ENCODE results near the gene JAKMIP2. TPM values are rescaled to one million over a fixed set of nuclear protein-coding genes. Genes with fewer than 3 reads are reported as not detected.

The JAKMIP2 gene
- total RNA-seq, 1 experiment from 2014 or later, result 6.4 TPM

- Mint-ChIP-seq H3K4me1 (peaks cover 0 to 3% of the 10 kb centered on the region in 2 experiments; a peak in 1 of 4 replicates), H3K27me3 (ENCODE audit: low read depth) (no peaks in the 10 kb centered on the region), H3K9me3 (no peaks in the 10 kb centered on the region), H3K36me3 (ENCODE audit: insufficient read depth in 1 of 3, low read depth in 3 of 3) (peaks cover 0 to under 1% (median 0%) of the 10 kb centered on the region in 3 experiments; a peak in 1 of 7 replicates), H3K4me3 (no peak overlapping the region), H3K27ac (no peak overlapping the region)
- WGBS (ENCODE audit: extremely low coverage, insufficient read length, low lambda C conversion rate), result no CpG with 5 or more reads among the region's 5 CpGs
- Histone ChIP-seq H4K91ac (ENCODE audit: insufficient read length, low read depth, low read length) (no peak overlapping the region), H2BK12ac (ENCODE audit: insufficient read length, low read depth, low read length) (no peak overlapping the region), H3K4me2 (ENCODE audit: insufficient read depth, insufficient read length, low read length) (no peak overlapping the region), H3K14ac (ENCODE audit: insufficient read depth, low read length) (no peak overlapping the region), H4K5ac (ENCODE audit: insufficient read length, low read depth, low read length) (no peak overlapping the region), H4K20me1 (ENCODE audit: control insufficient read depth, insufficient read depth, insufficient read length) (no peaks in the 10 kb centered on the region), H3K56ac (ENCODE audit: insufficient read length, low read depth, low read length) (no peak overlapping the region), H3K27me3 (ENCODE audit: insufficient read depth, low read length) (no peaks in the 10 kb centered on the region), H2BK15ac (ENCODE audit: low read depth, low read length) (no peak overlapping the region), H3K9ac (ENCODE audit: extremely low read depth, insufficient read length, low read length) (no peak overlapping the region), H2AFZ (ENCODE audit: low read length) (peak overlapping the region; percentile 18), H3K18ac (ENCODE audit: insufficient read length, low read depth, low read length) (no peak overlapping the region), H3K79me2 (ENCODE audit: insufficient read depth, low read length) (no peaks in the 10 kb centered on the region), H3K27ac (ENCODE audit: insufficient read length, low read depth, low read length) (no peak overlapping the region), H3K4me1 (ENCODE audit: insufficient read depth, low read length) (peaks cover 3% of the 10 kb centered on the region), H3K23me2 (ENCODE audit: insufficient read length, low read depth, low read length, poor library complexity, severe bottlenecking) (no peaks in the 10 kb centered on the region), H3T11ph (ENCODE audit: low read length) (no peak overlapping the region), H3K23ac (ENCODE audit: insufficient read length, low read depth, low read length) (no peak overlapping the region), H3K79me1 (ENCODE audit: insufficient read depth, low read depth, low read length, poor library complexity, severe bottlenecking) (no peaks in the 10 kb centered on the region), H2BK20ac (ENCODE audit: low read depth, low read length, poor library complexity, severe bottlenecking) (no peak overlapping the region), H4K8ac (replicated peaks; ENCODE audit: insufficient read length, low read depth, low read length) (no peak overlapping the region), H3K9me3 (ENCODE audit: control insufficient read depth, low read depth, low read length) (no peaks in the 10 kb centered on the region), H3K4ac (ENCODE audit: low read depth, low read length) (no peak overlapping the region), H2BK120ac (ENCODE audit: low read depth, low read length, poor library complexity, severe bottlenecking) (no peak overlapping the region), H2BK5ac (ENCODE audit: insufficient read length, low read length) (no peak overlapping the region), H2AK5ac (ENCODE audit: insufficient read length, low read length) (no peak overlapping the region)
- DNase-seq, result no peak
- no peak for TF ChIP-seq CTCF (conservative IDR thresholded peaks at IDR 0.05)
These were observed 27.5 kb upstream of the JAKMIP2 start for GRCh38 chr5:147809830-147810666.
